GM21786 (cell line): ENCODE data around the gene CCDC33.

ENCODE experiments used
- ATAC-seq: cut with Tn5 transposase; IDR thresholded peaks from one replicate; pipeline ENCODE4 v1.9.1; 2021; ENCODE audit not compliant: unreplicated experiment

CCDC33 gene

DNA sequence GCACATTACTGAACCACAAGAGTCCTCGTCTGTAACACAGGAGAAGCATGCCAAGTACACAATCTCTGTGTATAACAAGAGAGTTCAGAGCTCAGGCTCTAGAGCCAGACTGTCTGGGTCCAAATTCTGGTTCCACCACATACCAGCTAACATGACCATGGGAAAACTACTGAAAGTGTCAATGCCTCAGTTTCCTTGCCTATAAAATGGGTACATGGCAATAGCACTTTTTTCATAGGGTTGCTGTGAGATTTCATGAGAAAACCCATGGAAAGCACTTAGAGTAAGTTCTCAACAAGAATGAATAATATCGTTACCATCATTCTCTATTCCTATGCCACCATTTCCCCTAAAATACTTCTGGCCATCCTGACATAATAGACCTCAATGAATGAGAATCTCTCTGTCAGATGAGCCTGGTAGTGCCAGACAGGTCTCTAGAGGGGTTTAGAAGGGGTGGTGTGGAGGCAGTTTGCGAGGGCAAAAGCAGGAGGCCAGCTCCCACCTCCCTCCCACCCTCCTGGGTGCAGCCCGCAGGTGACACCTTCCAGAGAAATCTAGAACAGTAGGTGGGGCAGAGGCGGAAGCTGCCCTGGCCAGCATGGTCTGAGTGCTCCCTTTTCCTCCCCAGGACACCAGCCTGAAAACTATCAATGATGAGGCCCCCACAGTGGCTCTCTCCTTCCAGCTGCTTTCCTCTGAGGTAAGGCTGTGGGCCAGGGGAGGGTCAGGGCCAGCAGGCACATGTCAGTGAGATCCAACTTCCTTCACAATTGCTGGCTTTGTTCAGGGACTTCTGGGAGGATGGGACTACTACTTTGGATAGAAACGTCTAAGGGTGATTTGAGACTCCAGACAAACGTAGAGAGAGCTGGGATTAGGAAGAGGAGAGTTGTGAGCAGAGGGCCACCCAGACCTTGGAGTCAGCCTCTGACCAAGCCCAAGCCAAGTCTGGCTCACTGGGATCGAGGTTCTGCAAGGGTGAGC, 45.3 kb downstream of the CCDC33 start:
- no peak for ATAC-seq

DNA sequence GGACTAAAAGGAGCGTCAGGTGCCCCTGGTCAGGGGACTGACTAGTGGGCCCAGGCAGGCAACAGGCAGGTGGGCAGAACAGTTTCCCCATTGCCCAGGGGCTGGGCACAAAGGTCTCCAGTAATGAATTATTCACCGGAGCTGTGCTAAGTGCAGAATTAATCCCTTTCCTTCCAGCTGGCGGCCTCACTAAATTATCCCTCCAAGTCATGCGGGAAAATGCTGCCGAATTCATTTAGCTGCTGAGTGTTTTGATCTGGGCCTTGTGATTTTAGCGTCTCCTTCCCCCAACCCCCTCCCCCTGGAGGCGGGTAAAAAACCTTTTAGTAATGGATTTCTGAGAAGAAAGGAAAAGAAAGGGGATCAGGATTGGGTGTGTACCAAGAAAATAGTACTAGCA, 47.2 kb downstream of the CCDC33 start:
- no peak for ATAC-seq

DNA sequence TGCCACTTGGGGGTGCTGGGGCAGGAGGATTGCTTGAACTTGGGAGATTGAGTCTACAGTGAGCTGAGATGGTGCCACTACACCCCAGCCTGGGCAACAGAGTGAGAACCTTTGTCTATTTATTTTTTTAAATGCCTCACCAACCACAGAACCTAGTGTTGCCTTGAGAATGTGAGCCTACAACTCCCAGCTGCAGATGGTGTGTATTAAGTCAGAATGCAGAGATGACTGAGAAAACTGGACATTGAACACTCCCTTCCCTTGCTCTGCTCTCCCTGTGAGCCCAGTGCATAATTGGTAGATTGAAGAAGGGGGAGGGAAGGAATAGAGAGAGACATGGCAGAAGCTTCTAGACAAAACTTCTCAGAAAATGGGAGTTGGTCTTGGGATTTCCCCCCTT, 53.5 kb downstream of the CCDC33 start:
- no peak for ATAC-seq

DNA sequence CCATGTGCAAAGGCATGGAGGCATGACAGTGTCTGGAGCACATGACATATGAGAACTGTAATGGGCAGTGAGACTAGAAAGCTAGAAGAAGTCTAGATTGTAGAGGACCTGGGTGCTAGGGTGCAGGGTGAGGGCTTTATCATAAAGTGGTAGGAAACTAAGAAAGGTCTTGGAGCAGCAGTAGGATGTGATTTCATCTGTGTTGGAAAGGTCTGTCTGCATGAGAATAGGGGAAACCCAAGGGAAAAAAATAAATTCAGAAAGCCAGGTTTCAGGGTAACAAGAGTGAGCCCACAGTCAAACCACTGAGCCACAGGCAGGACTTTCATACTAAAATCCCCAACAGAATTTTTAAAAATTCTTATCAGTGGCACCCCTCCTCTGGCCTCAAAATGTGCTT, 54.5 kb downstream of the CCDC33 start:
- ATAC-seq, result no peak

DNA sequence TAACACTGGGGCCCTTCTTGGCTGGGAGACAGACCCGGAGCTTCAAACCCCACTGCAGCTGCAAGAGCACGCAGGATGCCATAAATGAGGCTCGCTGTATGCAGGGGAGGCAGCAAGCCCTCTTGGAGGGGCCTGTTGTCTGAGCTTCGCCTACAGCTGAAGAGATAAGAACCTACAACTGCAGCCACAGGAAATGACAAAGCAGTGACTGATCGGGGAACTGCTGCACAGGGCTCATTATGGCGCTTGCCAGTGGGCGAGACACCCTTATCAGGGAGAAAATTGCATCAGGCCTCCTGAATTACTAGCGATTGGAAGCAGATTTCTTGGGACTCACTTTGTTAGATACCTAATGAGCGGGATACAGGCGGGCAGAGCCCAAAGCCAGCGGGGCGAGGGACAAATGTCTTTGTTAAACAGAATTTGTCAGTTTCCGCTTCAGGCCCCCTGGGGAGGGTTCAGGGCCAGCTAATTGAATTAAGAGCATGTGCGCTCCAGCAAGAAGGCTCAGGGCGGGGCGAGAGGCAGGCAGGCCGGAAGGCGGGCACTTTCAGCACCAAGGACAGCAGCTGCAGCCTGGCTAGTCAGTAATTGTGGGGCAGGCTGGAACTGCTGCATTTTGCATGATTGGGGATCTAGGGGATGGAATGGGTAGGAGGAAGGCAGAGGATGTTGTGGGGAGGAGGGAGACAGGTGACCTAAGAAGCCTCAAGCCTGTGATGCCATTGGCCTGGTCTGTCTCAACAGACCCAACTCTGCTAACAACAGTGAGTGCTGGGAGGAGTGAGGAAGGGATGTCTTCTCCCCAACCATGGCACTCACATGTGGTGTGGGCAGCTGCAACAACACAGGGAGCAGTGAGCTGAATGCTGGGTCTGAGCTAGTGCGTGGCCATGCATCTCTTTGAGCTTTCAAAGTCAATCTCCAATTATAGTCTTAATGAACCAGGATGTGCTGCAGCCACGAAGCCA, 55.3 kb downstream of the CCDC33 start:
- ATAC-seq, result no peak

DNA sequence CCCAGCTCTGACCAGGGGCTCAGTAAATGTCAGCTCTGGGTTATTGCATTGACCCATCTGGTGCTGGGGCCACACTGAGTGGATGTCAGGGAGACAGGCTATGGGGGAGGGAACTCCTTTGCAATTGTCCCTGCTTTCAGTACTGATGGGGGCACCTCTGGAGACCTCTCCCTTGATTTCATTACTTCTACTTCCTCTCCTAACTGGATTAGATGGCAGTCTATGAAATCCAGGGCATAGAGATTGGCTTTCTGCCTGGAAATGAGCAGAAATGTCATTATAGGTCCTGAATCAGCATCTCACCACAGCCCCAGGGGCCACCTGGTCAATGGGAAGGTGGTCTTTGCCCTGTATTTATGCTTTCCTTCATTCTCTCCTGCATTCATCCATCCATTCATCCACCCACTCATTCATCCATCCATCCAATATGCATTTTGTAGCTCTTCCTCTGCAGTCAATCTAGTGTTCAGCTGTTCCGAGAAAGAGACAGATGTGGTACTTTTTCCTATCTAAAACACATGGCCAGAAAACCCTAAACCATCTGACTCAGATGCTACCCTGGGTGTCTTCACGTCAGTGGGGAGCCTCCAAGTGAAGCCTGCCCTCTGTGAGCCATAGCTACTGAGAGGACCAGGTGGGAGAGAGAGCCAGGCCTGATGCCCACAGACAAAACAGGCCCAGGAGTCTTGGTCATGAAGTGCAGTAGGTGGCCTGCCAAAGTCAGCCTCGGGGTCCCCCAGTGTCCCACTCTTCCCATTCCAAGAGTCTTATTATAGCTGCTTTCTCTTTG, 57.1 kb downstream of the CCDC33 start:
- no peak for ATAC-seq

DNA sequence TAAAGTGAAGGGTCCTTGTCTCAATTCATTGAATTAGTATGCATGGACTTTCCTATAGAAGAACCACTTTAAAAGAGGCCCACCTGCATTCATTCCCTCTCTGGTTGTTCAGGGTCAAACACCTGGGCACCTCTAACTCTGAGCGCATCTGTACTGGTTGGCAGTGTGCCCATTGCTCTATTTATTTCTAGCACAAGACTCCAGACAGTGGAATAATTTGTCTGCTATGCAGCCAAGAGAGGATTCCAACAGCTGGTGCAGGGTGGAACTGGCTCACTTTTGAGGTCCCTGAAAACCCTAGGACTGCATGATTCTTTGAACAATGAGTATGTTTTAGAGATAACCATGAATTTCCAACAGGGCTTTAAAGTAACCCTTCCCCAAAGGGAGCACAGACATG, 57.9 kb downstream of the CCDC33 start:
- ATAC-seq, result no peak

DNA sequence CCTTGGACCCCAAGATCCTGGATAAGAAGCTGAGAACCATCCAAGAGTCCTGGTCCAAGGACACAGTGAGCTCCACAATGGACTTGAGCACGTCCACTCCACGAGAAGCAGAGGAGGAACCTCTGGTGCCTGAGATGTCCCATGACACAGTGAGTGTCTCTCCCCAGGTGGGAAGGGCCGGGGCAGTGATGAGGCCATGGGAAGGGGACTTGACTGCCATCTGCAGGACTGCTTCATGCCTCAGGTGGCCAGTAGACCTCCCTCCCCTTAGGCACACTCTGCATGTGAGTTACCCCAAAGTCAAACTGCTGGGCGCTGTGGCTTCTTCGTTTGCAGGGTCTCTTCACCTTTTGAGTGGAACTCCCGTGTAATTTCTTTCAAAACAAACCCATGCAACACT, 59.7 kb downstream of the CCDC33 start:
- no peak for ATAC-seq

DNA sequence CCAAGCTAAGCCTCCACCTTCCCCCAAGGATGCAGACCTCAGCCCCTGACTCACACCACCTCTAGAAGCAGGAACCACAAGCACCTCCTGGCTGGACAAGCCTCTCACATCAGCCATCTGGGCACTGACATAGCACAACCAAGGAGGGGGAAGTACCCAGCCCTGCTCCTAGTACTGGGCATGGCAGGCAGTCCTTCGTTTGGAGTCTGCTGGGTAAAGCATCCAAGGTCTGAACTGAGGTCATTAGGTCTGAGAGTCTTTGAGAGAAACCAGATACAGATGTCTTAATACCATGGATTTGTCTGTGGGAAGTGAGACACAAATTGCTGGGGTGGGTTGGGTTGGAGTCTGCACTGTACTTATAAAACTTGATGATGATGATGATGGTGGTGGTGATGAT, 61.8 kb downstream of the CCDC33 start:
- no peak for ATAC-seq

DNA sequence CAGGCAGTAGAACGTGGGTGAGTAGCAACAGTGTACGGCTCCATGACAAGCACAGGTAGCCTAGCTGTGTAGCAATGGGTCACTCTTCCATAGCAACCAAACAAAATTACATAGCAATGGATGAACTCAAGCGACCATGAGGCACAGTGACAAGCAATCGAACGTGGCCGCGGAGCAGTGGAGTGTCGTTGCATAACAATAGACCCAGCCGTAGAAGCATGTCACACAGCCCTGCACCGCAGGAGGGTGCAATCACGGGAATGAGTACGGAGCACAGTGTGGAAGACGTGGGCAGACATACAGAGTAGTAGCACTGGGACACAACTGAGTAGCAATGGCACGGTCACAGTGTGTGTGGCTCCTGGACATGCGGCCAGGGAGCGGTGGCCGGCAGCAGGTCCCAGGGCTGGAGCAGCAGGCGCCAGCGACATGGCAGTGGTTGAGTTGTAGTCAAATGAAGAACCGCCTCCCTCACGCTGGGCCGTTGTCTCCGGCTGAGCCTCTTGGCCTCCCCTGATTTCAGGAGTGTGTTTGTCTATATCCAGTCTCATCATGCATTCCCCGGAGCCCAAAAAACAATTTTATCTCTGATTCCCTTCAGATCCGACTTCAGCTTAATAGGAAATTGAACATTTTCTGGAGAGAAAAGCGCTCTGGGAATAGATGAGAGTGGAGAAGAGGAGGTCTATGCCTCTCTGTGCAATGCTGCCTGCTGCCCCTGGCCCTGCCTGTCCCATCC, 64.1 kb downstream of the CCDC33 start:
- no peak for ATAC-seq

DNA sequence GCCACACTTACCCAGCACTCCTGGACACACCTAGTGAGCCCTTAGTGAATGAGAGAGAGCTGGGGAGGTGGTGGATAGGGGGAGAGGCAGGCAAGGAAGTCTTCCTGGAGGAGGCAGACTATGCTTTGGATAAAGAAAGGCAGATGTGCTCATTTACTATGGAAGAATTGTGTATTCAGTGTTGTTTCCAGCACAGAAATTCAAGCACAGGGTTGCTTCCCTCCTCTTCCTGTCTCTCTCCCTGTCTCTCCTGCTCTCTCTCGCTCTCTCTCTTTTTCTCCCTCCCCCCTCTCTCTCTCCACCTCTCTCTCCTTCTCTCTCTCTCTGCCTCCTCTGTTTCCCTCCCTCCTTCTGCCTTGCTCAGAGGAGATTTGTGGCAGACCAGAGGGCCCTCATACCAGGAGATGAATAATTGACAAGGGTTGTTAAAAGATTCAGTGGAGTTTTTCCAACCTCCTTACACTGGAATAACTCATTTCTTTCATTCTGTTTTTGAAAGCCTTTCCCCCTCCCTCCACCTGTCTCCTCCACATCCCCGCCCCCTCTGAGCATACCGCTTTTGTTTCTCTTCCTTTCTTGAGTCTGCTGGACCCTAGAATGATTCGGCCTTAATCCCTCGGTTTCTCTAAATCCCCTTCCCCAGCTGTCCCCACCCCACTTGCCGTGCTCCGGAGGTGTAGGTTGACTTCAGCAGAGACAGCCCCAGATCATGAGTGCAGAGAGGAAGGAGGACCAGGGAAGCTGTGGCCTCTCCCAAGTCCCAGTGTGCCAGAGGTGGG, 65.6 kb downstream of the CCDC33 start:
- ATAC-seq, result no peak

DNA sequence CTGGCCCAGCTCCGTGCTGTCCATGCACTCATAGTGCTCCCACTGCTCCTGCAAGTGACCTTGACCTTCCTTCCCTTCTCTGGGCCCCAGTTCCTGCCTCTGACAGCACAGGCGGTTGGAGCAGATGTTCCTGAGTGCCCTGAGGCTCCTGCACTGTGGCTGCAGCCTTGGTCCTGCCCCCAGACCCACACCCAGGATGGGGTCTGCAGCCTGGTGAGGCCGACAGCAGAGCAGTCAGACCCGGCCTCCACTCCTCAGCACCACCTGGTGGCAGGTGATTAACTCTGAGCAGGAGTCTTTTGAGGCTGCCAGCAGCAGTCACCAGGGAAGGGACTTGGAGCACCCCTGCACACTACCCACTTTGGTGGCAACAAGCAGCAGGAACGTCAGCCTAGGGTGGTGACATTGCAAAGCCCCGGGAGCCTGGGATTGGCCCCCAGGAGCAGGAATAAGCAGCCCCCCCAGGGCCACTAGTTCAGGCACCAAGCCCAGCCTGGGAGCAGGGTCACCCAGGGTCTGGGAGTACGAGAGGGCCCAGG, 66.8 kb downstream of the CCDC33 start:
- no peak for ATAC-seq

DNA sequence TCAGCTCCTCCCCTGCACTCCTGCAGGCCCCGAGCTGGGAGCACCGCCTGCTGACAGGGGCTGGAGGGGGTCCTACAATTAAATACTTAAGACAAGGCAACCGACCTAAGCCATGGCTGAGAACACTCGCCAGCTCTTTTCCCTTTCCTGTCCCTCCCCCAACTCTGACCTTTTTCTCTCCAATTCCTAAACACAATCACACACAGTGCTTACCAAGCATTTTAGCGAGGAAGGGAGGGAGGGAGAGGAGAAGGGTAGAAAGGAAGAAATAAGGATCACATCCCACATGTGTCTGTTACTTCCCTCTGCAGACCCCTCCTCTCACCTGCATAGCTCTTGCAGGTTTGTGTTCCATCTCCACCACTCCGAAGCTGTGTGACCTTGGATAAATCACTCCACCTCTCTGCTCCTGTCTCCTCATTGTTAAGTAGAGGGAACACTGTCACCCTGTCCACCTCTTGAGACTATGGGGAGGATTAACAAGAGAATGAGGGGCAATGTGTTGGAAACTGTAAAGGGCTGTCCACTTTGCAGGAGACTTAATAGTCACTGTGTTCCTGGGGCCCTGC, 67.7 kb downstream of the CCDC33 start:
- no peak for ATAC-seq

DNA sequence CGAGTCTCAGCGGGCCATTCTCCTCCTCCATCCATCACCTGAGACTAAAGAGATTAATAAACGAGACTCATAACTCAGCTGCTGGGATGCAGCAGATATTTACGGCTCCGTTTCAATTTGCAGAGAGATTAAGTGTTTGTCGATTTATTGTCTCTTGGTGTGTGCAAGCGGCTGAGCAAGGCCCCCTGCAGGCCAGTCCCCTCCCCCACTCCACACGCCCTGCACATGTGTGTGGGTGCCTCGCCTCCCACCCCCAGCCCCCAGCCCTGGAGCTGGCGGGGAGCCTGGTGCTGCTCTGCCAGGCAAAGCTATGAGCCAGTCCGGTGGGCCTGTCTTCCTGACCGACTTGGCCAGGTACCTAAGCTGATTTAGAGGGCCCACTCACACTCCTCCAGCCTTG, 68.3 kb downstream of the CCDC33 start:
- ATAC-seq, result no peak

DNA sequence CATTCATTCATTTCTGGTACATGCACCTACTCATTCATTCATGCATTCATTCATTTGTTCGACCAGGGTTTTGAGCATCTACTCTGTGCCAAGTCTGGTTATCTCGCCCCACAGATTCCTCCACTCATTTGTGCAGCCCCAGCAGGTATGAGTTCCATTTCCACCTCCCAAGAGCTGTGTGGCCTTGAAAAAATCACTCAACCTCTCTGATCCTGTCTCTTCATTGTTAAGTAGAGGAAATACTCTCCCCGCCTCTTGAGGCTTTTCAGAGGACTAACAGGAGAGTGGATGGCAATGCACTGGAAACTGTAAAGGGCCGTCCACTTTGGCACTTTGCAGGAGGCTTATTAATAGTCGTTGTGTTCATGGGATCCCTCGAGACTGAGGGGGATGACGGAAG, 69.6 kb downstream of the CCDC33 start:
- no peak for ATAC-seq

DNA sequence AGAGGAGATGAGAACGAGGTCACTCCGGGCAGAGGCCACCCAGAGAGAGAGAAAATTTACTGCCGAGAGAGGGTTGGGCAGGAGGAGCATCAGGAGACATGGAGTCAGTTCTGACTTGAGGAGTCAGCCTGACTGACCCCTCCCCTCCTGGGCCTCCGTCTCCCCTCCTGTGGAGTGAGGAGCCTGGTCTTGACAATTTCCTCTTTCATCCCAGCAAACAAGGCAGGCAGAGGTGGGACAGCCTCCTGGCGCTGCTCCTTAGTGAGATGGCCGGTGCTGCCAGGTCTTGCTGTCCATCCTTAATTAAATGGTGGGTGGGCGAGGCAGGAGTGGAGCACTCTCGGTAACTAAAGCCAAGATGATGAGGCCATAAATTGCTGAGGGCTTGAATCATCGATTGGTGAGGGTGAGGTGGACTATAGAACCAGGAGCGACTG, 70.7 kb downstream of the CCDC33 start:
- no peak for ATAC-seq

DNA sequence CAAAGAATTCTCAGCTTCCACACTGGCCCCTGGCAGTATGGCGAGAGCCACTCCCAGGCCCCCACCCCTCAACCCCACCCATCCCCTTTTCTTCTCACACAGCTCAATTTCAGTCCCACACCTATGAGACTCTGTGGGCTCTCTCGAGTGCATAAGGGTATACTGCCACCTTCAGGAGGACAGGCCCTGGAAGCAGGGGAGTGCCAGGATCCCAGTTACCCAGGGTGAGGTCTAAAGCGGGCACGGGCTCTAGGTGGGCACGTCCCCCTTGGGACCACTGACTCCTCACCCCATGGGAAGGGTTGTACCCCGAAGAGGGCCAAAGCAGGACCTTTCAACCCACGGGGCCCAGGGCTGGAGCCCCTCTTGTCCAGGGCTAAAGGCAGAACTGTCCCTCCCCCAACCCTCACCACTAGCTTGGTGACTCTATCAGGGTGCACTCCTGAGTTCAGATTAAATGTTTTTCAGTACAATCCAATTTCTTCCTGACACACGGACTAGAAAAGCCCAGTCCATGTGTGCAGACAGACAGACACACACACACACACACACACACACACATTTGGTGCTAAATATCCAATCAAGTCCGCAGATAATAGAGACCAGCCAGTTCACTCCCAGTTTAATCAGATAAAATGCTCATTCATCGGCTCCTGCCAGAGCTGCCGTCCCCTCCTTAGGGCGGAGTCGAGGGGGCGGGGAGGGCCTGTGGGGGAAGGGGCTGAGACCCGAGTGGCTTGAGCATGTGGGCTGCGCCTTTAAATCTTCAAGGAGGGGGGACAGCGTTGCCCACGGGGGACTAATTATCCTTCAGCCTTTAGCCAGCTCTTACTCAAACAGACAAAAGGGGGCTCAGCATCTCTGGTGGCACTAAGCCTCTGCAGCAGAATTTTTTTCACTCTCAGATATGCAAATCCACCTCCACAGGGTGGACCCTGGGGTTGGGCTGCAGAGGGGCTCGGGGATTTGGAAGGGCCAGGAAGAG, 72.0 kb downstream of the CCDC33 start:
- no peak for ATAC-seq
